ENCODE data around the gene PSIP1. TPM values are rescaled to one million over a fixed set of nuclear protein-coding genes. Genes with fewer than 3 reads are reported as not detected.

The PSIP1 gene
- total RNA-seq, 4 donors from 2014 or later, result 33.3 to 56.9 (median 45.5) TPM

GRCh38 chr9:15499139-15499538 is 11.6 kb downstream of the PSIP1 start:
- 66% methylated on average over 2 of the region's 2 CpGs for WGBS
- Histone ChIP-seq H3K4me3 (no peak overlapping the region), H3K27ac (replicated peaks in 1 of 4) (no peak overlapping the region), H3K4me1 (peaks cover 0 to 10% (median 0%) of the 10 kb centered on the region in 4 donors), H3K36me3 (peaks cover 0 to 30% (median 13%) of the 10 kb centered on the region in 4 donors), H3K9me3 (no peaks in the 10 kb centered on the region), H3K27me3 (no peaks in the 10 kb centered on the region)
- DNase-seq (ENCODE audit: extremely low spot score), result no peak
- intact Hi-C loops (cut with DNase I), result no loop called here
- TF ChIP-seq POLR2A (IDR thresholded peaks at IDR 0.05; ENCODE audit: low read depth) (no peak), POLR2AphosphoS5 (IDR thresholded peaks at IDR 0.05) (no peak), EP300 (IDR thresholded peaks at IDR 0.05) (no peak)
- TF ChIP-seq, protein P1, sequence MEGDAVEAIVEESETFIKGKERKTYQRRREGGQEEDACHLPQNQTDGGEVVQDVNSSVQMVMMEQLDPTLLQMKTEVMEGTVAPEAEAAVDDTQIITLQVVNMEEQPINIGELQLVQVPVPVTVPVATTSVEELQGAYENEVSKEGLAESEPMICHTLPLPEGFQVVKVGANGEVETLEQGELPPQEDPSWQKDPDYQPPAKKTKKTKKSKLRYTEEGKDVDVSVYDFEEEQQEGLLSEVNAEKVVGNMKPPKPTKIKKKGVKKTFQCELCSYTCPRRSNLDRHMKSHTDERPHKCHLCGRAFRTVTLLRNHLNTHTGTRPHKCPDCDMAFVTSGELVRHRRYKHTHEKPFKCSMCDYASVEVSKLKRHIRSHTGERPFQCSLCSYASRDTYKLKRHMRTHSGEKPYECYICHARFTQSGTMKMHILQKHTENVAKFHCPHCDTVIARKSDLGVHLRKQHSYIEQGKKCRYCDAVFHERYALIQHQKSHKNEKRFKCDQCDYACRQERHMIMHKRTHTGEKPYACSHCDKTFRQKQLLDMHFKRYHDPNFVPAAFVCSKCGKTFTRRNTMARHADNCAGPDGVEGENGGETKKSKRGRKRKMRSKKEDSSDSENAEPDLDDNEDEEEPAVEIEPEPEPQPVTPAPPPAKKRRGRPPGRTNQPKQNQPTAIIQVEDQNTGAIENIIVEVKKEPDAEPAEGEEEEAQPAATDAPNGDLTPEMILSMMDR (IDR thresholded peaks at IDR 0.05), result no peak

GRCh38 chr9:15498246-15498995 is 12.3 kb downstream of the PSIP1 start:
- H3K4me1 ChIP-seq, result peaks cover 0 to 10% (median 0%) of the 10 kb centered on the region in 4 donors
- 96% methylated on average over 13 of the region's 13 CpGs for WGBS
- intact Hi-C loops (cut with DNase I), result no loop called here

GRCh38 chr9:15492485-15493150 is 18.2 kb downstream of the PSIP1 start:
- no peaks in the 10 kb centered on the region for H3K9me3 ChIP-seq
- H3K36me3 ChIP-seq, result peaks cover 0 to 23% (median 9%) of the 10 kb centered on the region in 4 donors
- TF ChIP-seq POLR2AphosphoS5 (IDR thresholded peaks at IDR 0.05), result no peak
- TF ChIP-seq, protein P1 (IDR thresholded peaks at IDR 0.05), result no peak
- no peak for TF ChIP-seq POLR2A (IDR thresholded peaks at IDR 0.05; ENCODE audit: low read depth)
- TF ChIP-seq EP300 (IDR thresholded peaks at IDR 0.05), result no peak
- H3K27ac ChIP-seq (replicated peaks in 1 of 4), result no peak overlapping the region
- peaks cover 0 to 10% (median 0%) of the 10 kb centered on the region in 4 donors for H3K4me1 ChIP-seq
- 94% methylated on average over 13 of the region's 13 CpGs for WGBS
- no peak for DNase-seq (ENCODE audit: extremely low spot score)
- H3K4me3 ChIP-seq, result no peak overlapping the region
- H3K27me3 ChIP-seq, result no peaks in the 10 kb centered on the region
- intact Hi-C loops (cut with DNase I), result no loop called here

More at GRCh38 chr9:15498246-15498995, 12.3 kb downstream of the PSIP1 start:
- H3K9me3 ChIP-seq, result no peaks in the 10 kb centered on the region
- no peak overlapping the region for H3K27ac ChIP-seq (replicated peaks in 1 of 4)
- H3K27me3 ChIP-seq, result no peaks in the 10 kb centered on the region
- DNase-seq (ENCODE audit: extremely low spot score), result no peak
- TF ChIP-seq, protein P1 (IDR thresholded peaks at IDR 0.05), result no peak
- TF ChIP-seq POLR2AphosphoS5 (IDR thresholded peaks at IDR 0.05), result no peak
- TF ChIP-seq POLR2A (IDR thresholded peaks at IDR 0.05; ENCODE audit: low read depth), result no peak
- TF ChIP-seq EP300 (IDR thresholded peaks at IDR 0.05), result no peak
- H3K4me3 ChIP-seq, result no peak overlapping the region
- peaks cover 0 to 22% (median 8%) of the 10 kb centered on the region in 4 donors for H3K36me3 ChIP-seq

DNA sequence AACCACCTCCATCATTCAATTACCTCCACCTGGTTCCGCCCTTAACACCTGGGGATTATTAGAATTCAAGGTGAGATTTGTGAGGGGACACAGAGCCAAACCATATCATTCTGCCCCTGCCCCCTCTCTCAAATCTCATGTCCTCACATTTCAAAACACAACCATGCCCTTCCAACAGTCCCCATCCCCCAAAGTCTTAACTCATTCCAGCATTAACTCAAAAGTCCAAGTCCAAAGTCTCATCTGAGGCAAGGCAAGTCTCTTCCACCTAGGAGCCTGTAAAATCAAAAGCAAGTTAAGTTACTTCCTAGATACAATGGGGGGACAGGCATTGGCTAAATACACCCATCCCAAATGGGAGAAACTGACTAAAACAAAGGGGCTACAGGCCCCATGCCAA is 18.8 kb downstream of the PSIP1 start:
- H3K4me1 ChIP-seq, result peaks cover 0 to 10% (median 0%) of the 10 kb centered on the region in 4 donors

More for the DNA sequence above, 18.8 kb downstream of the PSIP1 start:
- Histone ChIP-seq H3K4me3 (no peak overlapping the region), H3K36me3 (peaks cover 0 to 25% (median 9%) of the 10 kb centered on the region in 4 donors), H3K9me3 (no peaks in the 10 kb centered on the region), H3K27me3 (no peaks in the 10 kb centered on the region), H3K27ac (replicated peaks in 1 of 4) (no peak overlapping the region)
- intact Hi-C loops (cut with DNase I), result no loop called here
- WGBS, result 100% methylated on average over 1 of the region's 1 CpG
- TF ChIP-seq POLR2A (IDR thresholded peaks at IDR 0.05; ENCODE audit: low read depth), result no peak
- TF ChIP-seq, protein P1 (IDR thresholded peaks at IDR 0.05), result no peak
- TF ChIP-seq POLR2AphosphoS5 (IDR thresholded peaks at IDR 0.05), result no peak
- TF ChIP-seq EP300 (IDR thresholded peaks at IDR 0.05), result no peak
- no peak for DNase-seq (ENCODE audit: extremely low spot score)
